ENCODE measurements around the gene TXNDC5.

Gene TXNDC5

DNA sequence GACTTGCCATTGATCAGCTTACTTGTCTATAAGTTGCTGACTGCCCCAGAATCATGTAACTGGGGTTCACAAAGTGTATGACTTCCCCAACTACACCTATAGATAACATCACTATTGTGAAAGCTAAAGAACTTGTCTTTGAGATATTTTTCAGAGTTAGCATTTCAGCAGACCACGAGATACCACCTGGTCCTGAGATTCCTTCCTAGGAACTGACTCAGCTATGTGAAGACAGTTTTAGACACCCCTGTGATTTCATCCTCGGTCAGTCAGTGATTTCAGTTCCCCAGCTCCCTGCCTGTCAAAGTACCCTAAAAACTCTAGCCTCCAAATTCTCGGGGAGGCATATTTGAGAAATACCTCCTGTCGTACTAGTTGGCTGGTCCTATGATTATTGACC is 62.4 kb downstream of the TXNDC5 start:
- DNase-seq, result no peak

DNA sequence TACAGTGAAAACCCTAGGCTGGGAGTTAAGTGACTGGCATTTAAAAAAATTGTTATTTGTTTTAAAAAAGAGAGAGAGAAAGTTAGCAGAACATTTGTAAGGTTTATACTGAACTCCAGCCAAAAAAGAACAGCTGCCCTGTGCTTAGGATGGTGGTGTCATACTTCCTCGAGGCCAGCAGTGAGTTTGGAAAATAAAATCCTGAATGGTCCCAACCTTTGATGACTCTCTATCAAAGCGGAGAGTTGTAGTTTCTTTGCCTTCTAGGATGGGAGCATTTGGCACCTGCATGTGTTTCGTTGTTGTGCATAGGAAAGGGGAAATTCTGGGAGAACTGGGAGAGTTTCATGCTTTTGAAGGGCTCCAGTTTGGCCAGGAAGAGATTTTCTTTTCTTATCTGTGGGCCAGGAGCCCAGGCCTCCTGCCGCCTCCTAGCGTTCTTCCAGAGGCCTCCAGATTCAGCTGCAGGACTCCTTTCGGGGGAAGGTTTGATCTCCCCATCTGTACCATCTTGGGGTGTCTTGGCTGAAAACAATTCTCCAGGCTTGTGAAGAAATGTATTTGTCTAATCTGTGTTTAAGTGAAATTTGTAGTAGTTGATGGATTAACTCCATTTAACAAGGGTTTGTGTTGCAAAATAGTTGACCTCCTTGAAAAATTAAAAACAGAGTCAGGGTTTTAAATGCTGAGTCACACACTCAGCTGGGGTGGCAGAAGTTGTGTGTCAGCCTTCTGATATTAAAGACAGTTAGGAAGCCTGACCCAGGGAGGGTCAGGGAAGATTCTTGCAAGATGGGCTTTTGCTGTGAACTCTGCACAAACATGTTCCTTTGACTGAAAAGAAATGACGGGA is 63.4 kb downstream of the TXNDC5 start:
- DNase-seq, result no peak

DNA sequence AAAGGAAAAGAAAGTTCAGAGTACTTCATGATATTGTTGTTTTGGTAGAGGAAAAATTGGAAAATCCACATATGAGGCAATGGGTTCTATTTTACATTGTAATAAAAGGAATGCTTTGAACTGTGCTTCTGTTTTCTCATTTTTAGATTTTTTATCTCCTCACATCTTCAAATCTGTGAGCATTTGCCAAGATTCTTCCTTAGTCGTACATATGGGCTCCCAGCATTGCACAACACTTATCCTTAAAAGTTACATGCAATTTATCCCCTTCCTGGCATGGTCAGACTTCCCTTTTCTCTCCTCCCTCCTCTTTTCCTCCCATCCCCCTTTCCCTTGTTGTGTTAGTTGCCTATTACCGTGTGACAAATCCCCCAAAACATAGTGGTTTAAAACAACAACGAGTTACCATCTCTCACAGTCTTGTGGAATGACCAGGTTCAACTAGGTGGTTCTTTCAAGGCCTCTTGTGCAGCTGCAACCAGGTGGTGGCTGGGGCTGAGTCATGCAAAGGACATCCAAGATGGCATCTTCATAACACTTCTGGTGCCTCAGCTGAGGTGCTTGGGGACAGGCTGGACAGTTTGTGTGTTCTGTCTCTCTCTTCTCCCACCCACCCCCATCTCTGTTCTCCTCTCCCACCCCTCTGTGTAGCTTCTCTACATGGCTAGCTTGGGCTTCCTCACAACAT is 68.7 kb downstream of the TXNDC5 start:
- no peak for DNase-seq

DNA sequence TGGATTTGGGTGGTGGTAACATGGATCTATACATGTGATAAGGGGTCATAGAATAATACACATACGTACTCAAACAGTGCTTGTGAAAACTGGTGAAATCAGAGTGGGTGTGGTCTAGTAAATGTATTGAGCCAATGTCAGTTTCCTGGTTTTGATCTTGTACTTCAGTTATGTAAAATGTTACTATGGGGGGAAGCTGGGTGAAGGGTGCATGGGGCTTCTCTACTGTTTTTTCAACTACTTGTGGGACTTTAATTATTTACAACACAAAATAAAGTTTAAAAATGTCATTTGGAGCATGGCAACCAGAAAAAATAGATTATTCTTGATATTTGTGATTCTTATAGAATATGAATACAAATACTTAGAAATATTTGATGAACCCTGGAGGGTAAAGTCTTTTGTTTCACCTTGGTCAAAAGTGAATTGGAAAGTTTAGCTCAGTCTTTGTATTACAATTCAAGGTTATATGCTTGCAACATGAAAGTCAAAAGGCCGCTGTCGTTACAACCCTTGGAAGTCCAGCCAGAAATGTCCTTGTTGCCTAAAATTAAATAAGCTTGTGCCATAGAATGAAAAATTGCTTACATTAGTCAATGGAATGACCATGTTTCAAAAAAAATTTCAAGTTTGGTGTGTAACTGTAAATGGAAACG is 74.1 kb downstream of the TXNDC5 start:
- no peak for DNase-seq

DNA sequence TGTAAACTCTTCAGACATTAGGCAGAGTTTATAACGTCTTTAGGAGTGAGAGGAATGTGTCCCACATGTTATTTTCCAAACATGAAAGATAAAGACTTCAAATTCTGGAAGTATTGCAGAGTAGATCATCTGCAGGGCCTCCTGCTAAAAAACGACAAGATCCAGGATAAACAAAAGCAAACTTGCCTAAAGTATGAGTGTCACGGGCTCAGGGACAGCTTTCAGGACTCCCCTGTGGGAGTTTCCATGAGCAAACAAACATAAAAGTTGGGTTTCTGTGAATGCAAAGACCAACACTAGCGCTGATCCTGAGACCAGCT is 76.9 kb downstream of the TXNDC5 start:
- DNase-seq, result no peak

- DNase-seq, result no peak
These were observed 77.5 kb downstream of the TXNDC5 start for GRCh38 chr6:7832904-7833750.
